K562 (cell line): ENCODE results near the gene ID2. TPM values are rescaled to one million over a fixed set of nuclear protein-coding genes. Genes with fewer than 3 reads are reported as not detected.

Experiments
- BACH1 ChIP-seq: fragments of 200-800 bp; sonication (Bioruptor generic); IDR thresholded peaks from 2 replicates; pipeline ENCODE4 v1.6.1; 2016; ENCODE audit warnings: missing genetic modification characterization, missing compliant biosample characterization
- E2F3 ChIP-seq: fragments of 250-450 bp; sonication (Bioruptor Pico); IDR thresholded peaks from 2 replicates; pipeline ENCODE4 v1.4.0; 2020; ENCODE audit warnings: mild to moderate bottlenecking
- HDAC1 ChIP-seq, 2 experiments: fragments of 450-650 bp; IDR thresholded peaks; 2 replicates each; pipeline ENCODE4 v1.6.1; 2016 to 2017; ENCODE audit warnings: inconsistent platforms in 1 of 2, mild to moderate bottlenecking in 1 of 2, moderate library complexity in 1 of 2
- IRF2 ChIP-seq: sonication (generic); formaldehyde crosslinking; IDR thresholded peaks from 2 replicates; pipeline ENCODE4 v1.8.1; 2022; ENCODE audit warnings: mild to moderate bottlenecking, missing genetic modification reagents
- KLF10 ChIP-seq: fragments of 250-450 bp; sonication (Bioruptor Pico); IDR thresholded peaks from 2 replicates; pipeline ENCODE4 v1.6.1; 2021; ENCODE audit warnings: matching md5 sums
- NR2C2 ChIP-seq, 2 experiments: fragments of 200-800 bp in 1 of 2; sonication (Bioruptor generic) in 1 of 2; sonication (generic) in 1 of 2; formaldehyde crosslinking in 1 of 2; IDR thresholded peaks; 2 replicates each; pipeline versions ENCODE4 v1.6.1 to v1.8.0; 2016 to 2022; ENCODE audit warnings: mild to moderate bottlenecking in 1 of 2, missing compliant biosample characterization in 1 of 2, missing genetic modification characterization in 1 of 2, missing genetic modification reagents in 1 of 2
- NUFIP1 ChIP-seq: fragments of 450-650 bp; IDR thresholded peaks from 2 replicates; pipeline ENCODE4 v1.6.1; 2018; ENCODE audit not compliant: partially characterized antibody
- OTX1 ChIP-seq: fragments of 450-650 bp; formaldehyde crosslinking; IDR thresholded peaks from 2 replicates; pipeline ENCODE4 v1.4.0; 2022; ENCODE audit warnings: mild to moderate bottlenecking
- PURB ChIP-seq: sonication (generic); formaldehyde crosslinking; IDR thresholded peaks from 2 replicates; pipeline ENCODE4 v1.9.0; 2021; ENCODE audit warnings: low read depth, mild to moderate bottlenecking, missing genetic modification reagents
- U2AF1 ChIP-seq: fragments of 200-400 bp; formaldehyde crosslinking; optimal IDR thresholded peaks from 2 replicates; pipeline ENCODE3; 2017; ENCODE audit warnings: mild to moderate bottlenecking, low read depth, low read length, moderate library complexity
- ZKSCAN1 ChIP-seq: fragments of 150-350 bp; IDR thresholded peaks from 2 replicates; pipeline ENCODE4 v1.6.1; 2016; ENCODE audit warnings: low read depth, low read length
- polyA plus RNA-seq, 8 experiments: library from polyadenylated mRNA; depleted of rRNA in 4 of 8; stranded (reverse) in 5 of 8; unstranded in 3 of 8; fragments of >200 nt; fragmentation: Nextera tagmentation in 2 of 8; fragmentation: Illumina TruSeq in 1 of 8; extraction: Ambion mirVana in 2 of 8; extraction: Trizol in 1 of 8; gene quantifications; 2 replicates each; pipeline versions ENCODE4 v1.2.1 to v1.2.3, GENCODE V29; 2011 to 2014; ENCODE audit warnings: inconsistent platforms in 1 of 8, missing spikeins in 1 of 8
- total RNA-seq, 7 experiments: library from RNA; depleted of rRNA in 6 of 7; stranded (reverse); fragments of >200 nt in 6 of 7; fragmentation: Illumina TruSeq in 2 of 7; extraction: Trizol in 2 of 7; gene quantifications; 2 replicates each; pipeline versions ENCODE4 v1.2.1 to v1.2.3, GENCODE V29; 2011 to 2021; ENCODE audit warnings: low replicate concordance in 1 of 7
- TF ChIP-seq, protein P1 (sequence below): sonication (generic); formaldehyde crosslinking; IDR thresholded peaks from 2 replicates; pipeline ENCODE4 v1.8.0; 2022; ENCODE audit warnings: mild to moderate bottlenecking, missing genetic modification reagents
- TF ChIP-seq, protein P2 (sequence below), 2 experiments: IDR thresholded peaks; 2 replicates each; pipeline ENCODE4 v1.6.1; 2012; ENCODE audit warnings: improper control_type of control experiment in 2 of 2, low read depth in 2 of 2, low read length in 2 of 2, borderline replicate concordance in 1 of 2
- TF ChIP-seq, protein P3 (sequence below): fragments of 250-450 bp; sonication (Bioruptor Pico); IDR thresholded peaks from 2 replicates; pipeline ENCODE4 v1.9.0; 2021; ENCODE audit warnings: mild to moderate bottlenecking, inconsistent platforms
- TF ChIP-seq, protein P4 (sequence below): IDR thresholded peaks from 3 replicates; pipeline ENCODE4 v1.6.1; 2011; ENCODE audit warnings: borderline replicate concordance, mild to moderate bottlenecking; ENCODE audit not compliant: insufficient read length, insufficient read depth

Gene ID2
- total and polyA plus RNA-seq, 9 of the 15 experiments (the other 6 are each of a cell fraction or from before 2014, with no cell fraction given) = 8.0 to 35.7 (median 16.6) TPM

DNA sequence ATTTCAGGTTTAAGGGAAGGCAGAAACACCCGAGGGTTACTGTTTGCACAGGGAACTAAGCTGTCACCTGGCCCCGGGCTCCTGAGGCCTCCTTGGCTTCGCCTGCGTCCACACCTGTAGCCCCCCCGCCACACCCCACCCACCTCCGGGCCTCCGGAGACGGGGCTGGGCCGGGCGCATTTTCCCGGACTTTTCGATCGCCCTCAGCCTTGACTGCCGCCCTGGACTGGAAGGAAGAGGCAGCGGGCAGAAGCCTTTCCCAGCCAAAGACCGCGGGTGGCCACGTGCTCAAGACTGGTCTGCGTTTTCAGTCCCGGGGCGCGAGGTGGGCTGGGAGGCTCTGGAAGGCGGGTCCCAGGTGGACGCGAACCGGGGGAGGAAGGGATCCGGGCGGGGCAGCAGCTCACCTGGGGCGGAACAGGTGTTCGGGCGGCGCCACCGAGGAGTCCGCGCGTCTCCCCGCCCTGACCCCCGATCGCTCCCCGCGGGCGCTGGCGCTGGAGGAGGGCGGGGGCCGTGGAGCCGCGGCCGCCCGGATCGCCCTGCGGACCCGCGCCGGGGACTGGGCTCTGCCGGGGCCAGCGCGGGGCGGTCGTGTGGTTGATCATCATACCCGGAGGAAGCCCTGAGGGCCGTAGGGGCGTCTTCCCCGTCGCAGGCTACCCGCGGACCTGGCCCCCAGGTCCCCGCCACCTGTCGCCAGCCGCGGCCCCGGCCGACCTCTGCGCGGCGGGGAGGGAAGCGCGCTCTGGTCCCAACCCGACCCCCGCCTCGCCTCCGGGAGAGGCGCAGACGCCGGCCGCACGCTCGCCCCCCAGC lies 3.2 kb downstream of the ID2 start (continued):
- TF ChIP-seq, protein P1, sequence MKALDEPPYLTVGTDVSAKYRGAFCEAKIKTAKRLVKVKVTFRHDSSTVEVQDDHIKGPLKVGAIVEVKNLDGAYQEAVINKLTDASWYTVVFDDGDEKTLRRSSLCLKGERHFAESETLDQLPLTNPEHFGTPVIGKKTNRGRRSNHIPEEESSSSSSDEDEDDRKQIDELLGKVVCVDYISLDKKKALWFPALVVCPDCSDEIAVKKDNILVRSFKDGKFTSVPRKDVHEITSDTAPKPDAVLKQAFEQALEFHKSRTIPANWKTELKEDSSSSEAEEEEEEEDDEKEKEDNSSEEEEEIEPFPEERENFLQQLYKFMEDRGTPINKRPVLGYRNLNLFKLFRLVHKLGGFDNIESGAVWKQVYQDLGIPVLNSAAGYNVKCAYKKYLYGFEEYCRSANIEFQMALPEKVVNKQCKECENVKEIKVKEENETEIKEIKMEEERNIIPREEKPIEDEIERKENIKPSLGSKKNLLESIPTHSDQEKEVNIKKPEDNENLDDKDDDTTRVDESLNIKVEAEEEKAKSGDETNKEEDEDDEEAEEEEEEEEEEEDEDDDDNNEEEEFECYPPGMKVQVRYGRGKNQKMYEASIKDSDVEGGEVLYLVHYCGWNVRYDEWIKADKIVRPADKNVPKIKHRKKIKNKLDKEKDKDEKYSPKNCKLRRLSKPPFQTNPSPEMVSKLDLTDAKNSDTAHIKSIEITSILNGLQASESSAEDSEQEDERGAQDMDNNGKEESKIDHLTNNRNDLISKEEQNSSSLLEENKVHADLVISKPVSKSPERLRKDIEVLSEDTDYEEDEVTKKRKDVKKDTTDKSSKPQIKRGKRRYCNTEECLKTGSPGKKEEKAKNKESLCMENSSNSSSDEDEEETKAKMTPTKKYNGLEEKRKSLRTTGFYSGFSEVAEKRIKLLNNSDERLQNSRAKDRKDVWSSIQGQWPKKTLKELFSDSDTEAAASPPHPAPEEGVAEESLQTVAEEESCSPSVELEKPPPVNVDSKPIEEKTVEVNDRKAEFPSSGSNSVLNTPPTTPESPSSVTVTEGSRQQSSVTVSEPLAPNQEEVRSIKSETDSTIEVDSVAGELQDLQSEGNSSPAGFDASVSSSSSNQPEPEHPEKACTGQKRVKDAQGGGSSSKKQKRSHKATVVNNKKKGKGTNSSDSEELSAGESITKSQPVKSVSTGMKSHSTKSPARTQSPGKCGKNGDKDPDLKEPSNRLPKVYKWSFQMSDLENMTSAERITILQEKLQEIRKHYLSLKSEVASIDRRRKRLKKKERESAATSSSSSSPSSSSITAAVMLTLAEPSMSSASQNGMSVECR (CRISPR knock-in tag) = peak; percentile 81; the same call in 1 of the 2 replicates
- TF ChIP-seq, protein P2, sequence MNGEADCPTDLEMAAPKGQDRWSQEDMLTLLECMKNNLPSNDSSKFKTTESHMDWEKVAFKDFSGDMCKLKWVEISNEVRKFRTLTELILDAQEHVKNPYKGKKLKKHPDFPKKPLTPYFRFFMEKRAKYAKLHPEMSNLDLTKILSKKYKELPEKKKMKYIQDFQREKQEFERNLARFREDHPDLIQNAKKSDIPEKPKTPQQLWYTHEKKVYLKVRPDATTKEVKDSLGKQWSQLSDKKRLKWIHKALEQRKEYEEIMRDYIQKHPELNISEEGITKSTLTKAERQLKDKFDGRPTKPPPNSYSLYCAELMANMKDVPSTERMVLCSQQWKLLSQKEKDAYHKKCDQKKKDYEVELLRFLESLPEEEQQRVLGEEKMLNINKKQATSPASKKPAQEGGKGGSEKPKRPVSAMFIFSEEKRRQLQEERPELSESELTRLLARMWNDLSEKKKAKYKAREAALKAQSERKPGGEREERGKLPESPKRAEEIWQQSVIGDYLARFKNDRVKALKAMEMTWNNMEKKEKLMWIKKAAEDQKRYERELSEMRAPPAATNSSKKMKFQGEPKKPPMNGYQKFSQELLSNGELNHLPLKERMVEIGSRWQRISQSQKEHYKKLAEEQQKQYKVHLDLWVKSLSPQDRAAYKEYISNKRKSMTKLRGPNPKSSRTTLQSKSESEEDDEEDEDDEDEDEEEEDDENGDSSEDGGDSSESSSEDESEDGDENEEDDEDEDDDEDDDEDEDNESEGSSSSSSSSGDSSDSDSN (IDR thresholded peaks at IDR 0.05; ENCODE audit: borderline replicate concordance in 1 of 2, low read depth in 2 of 2, low read length in 2 of 2) = no peak
- no peak for TF ChIP-seq IRF2 (CRISPR knock-in tag)
- TF ChIP-seq, protein P3, sequence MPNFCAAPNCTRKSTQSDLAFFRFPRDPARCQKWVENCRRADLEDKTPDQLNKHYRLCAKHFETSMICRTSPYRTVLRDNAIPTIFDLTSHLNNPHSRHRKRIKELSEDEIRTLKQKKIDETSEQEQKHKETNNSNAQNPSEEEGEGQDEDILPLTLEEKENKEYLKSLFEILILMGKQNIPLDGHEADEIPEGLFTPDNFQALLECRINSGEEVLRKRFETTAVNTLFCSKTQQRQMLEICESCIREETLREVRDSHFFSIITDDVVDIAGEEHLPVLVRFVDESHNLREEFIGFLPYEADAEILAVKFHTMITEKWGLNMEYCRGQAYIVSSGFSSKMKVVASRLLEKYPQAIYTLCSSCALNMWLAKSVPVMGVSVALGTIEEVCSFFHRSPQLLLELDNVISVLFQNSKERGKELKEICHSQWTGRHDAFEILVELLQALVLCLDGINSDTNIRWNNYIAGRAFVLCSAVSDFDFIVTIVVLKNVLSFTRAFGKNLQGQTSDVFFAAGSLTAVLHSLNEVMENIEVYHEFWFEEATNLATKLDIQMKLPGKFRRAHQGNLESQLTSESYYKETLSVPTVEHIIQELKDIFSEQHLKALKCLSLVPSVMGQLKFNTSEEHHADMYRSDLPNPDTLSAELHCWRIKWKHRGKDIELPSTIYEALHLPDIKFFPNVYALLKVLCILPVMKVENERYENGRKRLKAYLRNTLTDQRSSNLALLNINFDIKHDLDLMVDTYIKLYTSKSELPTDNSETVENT (CRISPR knock-in tag) = no peak
- TF ChIP-seq HDAC1 (IDR thresholded peaks at IDR 0.05) = no peak; a peak in 1 of 4 replicates
- no peak for TF ChIP-seq NUFIP1
- no peak for TF ChIP-seq ZKSCAN1
- TF ChIP-seq E2F3 (CRISPR knock-in tag) = no peak
- TF ChIP-seq BACH1 = no peak
- TF ChIP-seq PURB (CRISPR knock-in tag) = no peak
- TF ChIP-seq, protein P4, sequence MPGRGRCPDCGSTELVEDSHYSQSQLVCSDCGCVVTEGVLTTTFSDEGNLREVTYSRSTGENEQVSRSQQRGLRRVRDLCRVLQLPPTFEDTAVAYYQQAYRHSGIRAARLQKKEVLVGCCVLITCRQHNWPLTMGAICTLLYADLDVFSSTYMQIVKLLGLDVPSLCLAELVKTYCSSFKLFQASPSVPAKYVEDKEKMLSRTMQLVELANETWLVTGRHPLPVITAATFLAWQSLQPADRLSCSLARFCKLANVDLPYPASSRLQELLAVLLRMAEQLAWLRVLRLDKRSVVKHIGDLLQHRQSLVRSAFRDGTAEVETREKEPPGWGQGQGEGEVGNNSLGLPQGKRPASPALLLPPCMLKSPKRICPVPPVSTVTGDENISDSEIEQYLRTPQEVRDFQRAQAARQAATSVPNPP = no peak
- no peak for TF ChIP-seq U2AF1
- TF ChIP-seq KLF10 (CRISPR knock-in tag) = no peak
- no peak for TF ChIP-seq NR2C2 (CRISPR knock-in tag; IDR thresholded peaks at IDR 0.05)
- TF ChIP-seq NR2C2 (tag; IDR thresholded peaks at IDR 0.05) = no peak
- no peak for TF ChIP-seq OTX1 (CRISPR knock-in tag)
